Upper lobe of right lung (tissue), 1 donor: ENCODE results near the gene MYL7. TPM values are rescaled to one million over a fixed set of nuclear protein-coding genes. Genes with fewer than 3 reads are reported as not detected.
A peak's percentile ranks its signal among the peaks of the same experiment; 100 is the strongest.
"Not testable (repeated sequence)": the region's sequence is repeated elsewhere in the genome, so short reads cannot be mapped to it uniquely, and the experiment has no call there.

Experiments
- ATAC-seq: fragments of 200-7000 bp; cut with Tn5 transposase; one replicate; pipeline ENCODE4 v1.9.1; 2020; ENCODE audit warnings: mild to moderate bottlenecking, moderate library complexity
- DNase-seq: peaks from one replicate; pipeline ENCODE4 v3.0.0-alpha.2; 2020
- H3K27ac ChIP-seq: fragments of 200-600 bp; one replicate; pipeline ENCODE4 v1.8.0; 2022
- H3K27me3 ChIP-seq: fragments of 200-600 bp; one replicate; pipeline ENCODE4 v1.8.0; 2022; ENCODE audit warnings: mild to moderate bottlenecking
- H3K36me3 ChIP-seq: fragments of 200-600 bp; one replicate; pipeline ENCODE4 v1.8.0; 2022
- H3K4me1 ChIP-seq: fragments of 200-600 bp; one replicate; pipeline ENCODE4 v1.8.0; 2022
- H3K4me3 ChIP-seq: fragments of 200-600 bp; one replicate; pipeline ENCODE4 v1.8.0; 2022; ENCODE audit warnings: mild to moderate bottlenecking
- H3K9me3 ChIP-seq: fragments of 200-600 bp; one replicate; pipeline ENCODE4 v1.8.0; 2022
- intact Hi-C: fragments of 100-400 bp; cut with DNase I; formaldehyde crosslinking; loops from one replicate; pipeline ENCODE4 v1.11.0; 2022
- total RNA-seq: library from RNA; stranded (reverse); fragmentation: NEBNext Ultra II Directional; extraction: Animal tissue kit (Norgen Biotek cat#: 25700); gene quantifications from one replicate; pipeline ENCODE4 v1.2.1, GENCODE V29; 2021
- TF ChIP-seq, protein P1 (sequence below): fragments of 200-600 bp; IDR thresholded peaks from one replicate; pipeline ENCODE4 v1.8.0; 2022; ENCODE audit warnings: antibody characterized with exemption
- donor health status: DM: no; HTN: yes; CAD: no; lungs with severe emphysema.

The MYL7 gene
- total RNA-seq, 1 donor from 2014 or later, result 3.1 TPM

GRCh38 chr7:44173911-44174693 is 33.0 kb upstream of the MYL7 start:
- Histone ChIP-seq H3K27ac (no peak overlapping the region), H3K27me3 (no peaks in the 10 kb centered on the region), H3K4me1 (no peaks in the 10 kb centered on the region), H3K9me3 (no peaks in the 10 kb centered on the region), H3K4me3 (no peak overlapping the region), H3K36me3 (no peaks in the 10 kb centered on the region)
- TF ChIP-seq, protein P1, sequence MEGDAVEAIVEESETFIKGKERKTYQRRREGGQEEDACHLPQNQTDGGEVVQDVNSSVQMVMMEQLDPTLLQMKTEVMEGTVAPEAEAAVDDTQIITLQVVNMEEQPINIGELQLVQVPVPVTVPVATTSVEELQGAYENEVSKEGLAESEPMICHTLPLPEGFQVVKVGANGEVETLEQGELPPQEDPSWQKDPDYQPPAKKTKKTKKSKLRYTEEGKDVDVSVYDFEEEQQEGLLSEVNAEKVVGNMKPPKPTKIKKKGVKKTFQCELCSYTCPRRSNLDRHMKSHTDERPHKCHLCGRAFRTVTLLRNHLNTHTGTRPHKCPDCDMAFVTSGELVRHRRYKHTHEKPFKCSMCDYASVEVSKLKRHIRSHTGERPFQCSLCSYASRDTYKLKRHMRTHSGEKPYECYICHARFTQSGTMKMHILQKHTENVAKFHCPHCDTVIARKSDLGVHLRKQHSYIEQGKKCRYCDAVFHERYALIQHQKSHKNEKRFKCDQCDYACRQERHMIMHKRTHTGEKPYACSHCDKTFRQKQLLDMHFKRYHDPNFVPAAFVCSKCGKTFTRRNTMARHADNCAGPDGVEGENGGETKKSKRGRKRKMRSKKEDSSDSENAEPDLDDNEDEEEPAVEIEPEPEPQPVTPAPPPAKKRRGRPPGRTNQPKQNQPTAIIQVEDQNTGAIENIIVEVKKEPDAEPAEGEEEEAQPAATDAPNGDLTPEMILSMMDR, result no peak
- no peak for ATAC-seq
- DNase-seq, result no peak
- intact Hi-C loops, result no loop called here

- H3K27me3 ChIP-seq, result no peaks in the 10 kb centered on the region
- H3K4me1 ChIP-seq, result no peaks in the 10 kb centered on the region
- DNase-seq (no peak), ATAC-seq (no peak)
- H3K36me3 ChIP-seq, result no peaks in the 10 kb centered on the region
- no peak overlapping the region for H3K27ac ChIP-seq
- intact Hi-C loops, result no loop called here
- H3K9me3 ChIP-seq, result no peaks in the 10 kb centered on the region
- no peak overlapping the region for H3K4me3 ChIP-seq
- TF ChIP-seq, protein P1, result no peak
Measured at GRCh38 chr7:44172803-44173424, 31.8 kb upstream of the MYL7 start.

- Histone ChIP-seq H3K27ac (no peak overlapping the region), H3K27me3 (no peaks in the 10 kb centered on the region), H3K4me3 (no peak overlapping the region), H3K9me3 (no peaks in the 10 kb centered on the region), H3K4me1 (no peaks in the 10 kb centered on the region), H3K36me3 (no peaks in the 10 kb centered on the region)
- intact Hi-C loops, result no loop called here
- no peak for ATAC-seq
- DNase-seq, result peak; percentile 15
- TF ChIP-seq, protein P1, result no peak
Measured at GRCh38 chr7:44172352-44172751, 31.2 kb upstream of the MYL7 start.

DNA sequence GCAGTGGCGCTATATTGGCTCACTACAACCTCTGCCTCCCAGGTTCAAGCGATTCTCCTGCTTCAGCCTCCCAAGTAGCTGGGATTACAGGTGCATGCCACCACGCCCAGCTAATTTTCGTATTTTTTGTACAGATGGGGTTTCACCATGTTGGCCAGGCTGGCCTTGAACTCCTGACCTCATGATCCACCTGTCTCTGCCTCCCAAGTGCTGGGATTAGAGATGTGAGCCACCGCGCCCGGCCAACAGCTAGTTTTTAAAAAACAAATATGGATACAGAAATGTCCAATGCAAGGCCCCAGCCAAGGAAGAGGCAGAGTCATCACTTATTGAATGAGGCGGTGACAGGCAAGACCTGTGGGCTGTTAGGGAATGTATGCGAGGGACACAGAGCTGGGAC is 30.8 kb upstream of the MYL7 start:
- intact Hi-C loops, H3K27ac ChIP-seq, ATAC-seq, H3K9me3 ChIP-seq, H3K36me3 ChIP-seq, H3K27me3 ChIP-seq, H3K4me3 ChIP-seq, H3K4me1 ChIP-seq: not testable (repeated sequence)
- DNase-seq, result peak; percentile 31

DNA sequence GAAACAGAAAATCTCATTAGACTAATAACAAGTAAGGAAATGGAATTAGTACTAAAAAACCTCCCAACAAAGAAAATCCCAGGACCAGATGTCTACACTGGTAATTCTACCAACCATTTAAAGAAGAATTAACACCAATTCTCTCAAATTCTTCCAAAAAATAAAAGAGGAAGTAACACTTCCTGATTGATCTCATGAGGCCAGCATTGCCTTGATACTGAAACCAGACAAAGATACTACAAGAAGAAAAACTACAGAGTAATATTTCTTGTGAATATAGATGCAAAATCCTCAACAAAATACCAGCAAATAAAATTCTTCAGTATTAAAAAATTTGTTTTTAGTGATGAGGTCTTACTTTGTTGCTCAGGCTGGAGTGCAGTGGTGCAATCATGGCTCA is 26.8 kb upstream of the MYL7 start:
- TF ChIP-seq, protein P1, result no peak

GRCh38 chr7:44163591-44163990 is 22.5 kb upstream of the MYL7 start:
- ATAC-seq (no peak), DNase-seq (no peak)
- H3K4me3 ChIP-seq, result no peak overlapping the region
- no peak overlapping the region for H3K27ac ChIP-seq
- H3K4me1 ChIP-seq, result no peaks in the 10 kb centered on the region
- no peaks in the 10 kb centered on the region for H3K36me3 ChIP-seq
- intact Hi-C loops, result no loop called here
- TF ChIP-seq, protein P1, result no peak
- H3K9me3 ChIP-seq, result no peaks in the 10 kb centered on the region
- no peaks in the 10 kb centered on the region for H3K27me3 ChIP-seq

More for the DNA sequence above, 26.8 kb upstream of the MYL7 start:
- no peak for DNase-seq
- H3K4me1 ChIP-seq, result no peaks in the 10 kb centered on the region
- ATAC-seq, result no peak
- no peak overlapping the region for H3K4me3 ChIP-seq
- intact Hi-C loops, result no loop called here
- H3K27ac ChIP-seq, result no peak overlapping the region
- H3K27me3 ChIP-seq, result no peaks in the 10 kb centered on the region
- H3K9me3 ChIP-seq, result no peaks in the 10 kb centered on the region
- H3K36me3 ChIP-seq, result no peaks in the 10 kb centered on the region
